Measurements from ENCODE around the gene FOXP3. TPM values are rescaled to one million over a fixed set of nuclear protein-coding genes. Genes with fewer than 3 reads are reported as not detected.

The FOXP3 gene
- total and polyA plus RNA-seq, 2 of the 4 experiments (the other 2 are of a cell fraction) = 0.05 TPM; not detected in 1

DNA sequence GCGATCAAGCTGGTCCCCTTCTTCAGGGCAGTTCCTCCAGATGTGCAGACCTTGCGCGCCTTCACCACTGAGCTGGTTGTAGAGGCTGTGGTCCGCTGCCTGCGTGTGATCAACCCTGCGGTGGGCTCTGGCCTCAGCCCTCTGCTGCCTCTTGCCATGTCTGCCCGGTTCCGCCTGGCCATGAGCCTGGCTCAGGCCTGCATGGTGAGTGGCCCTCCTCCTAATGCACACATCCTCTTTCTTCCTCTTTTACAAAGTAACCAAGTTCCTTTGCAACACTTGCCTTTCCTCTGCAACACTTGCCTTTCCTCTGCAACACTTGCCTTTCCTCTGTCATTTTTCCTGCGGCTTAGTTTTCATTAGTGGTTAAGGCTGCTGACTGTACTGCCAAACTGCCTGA lies 27.4 kb downstream of the FOXP3 start:
- 71% methylated on average over 3 of the region's 9 CpGs; no CpG with 5 or more reads in 1 of the 2 experiments for WGBS, 2 experiments (ENCODE audit: extremely low coverage in 2 of 2, insufficient read length in 1 of 2)

More for the DNA sequence above, 27.4 kb downstream of the FOXP3 start:
- Histone ChIP-seq H3K23ac (ENCODE audit: low read depth, low read length) (no peak overlapping the region), H4K20me1 (ENCODE audit: insufficient read depth, low read length) (no peaks in the 10 kb centered on the region), H3K4me1 (ENCODE audit: control insufficient read depth, insufficient read depth, low read length) (no peaks in the 10 kb centered on the region), H4K91ac (ENCODE audit: insufficient read depth, low read depth, low read length) (no peak overlapping the region), H3K27ac (ENCODE audit: insufficient read depth, low read length) (no peak overlapping the region), H3K9me1 (ENCODE audit: insufficient read depth, low read length) (no peaks in the 10 kb centered on the region), H3K14ac (replicated peaks; ENCODE audit: low read depth, low read length) (no peak overlapping the region), H4K8ac (ENCODE audit: low read depth in 2 of 2, low read length in 2 of 2) (no peak overlapping the region), H2AK5ac (ENCODE audit: low read depth, low read length) (no peak overlapping the region), H3K4me2 (ENCODE audit: low read depth, low read length) (no peak overlapping the region), H4K5ac (ENCODE audit: low read depth, low read length) (no peak overlapping the region), H3K9me3 (ENCODE audit: control insufficient read depth, insufficient read depth, low read length) (no peaks in the 10 kb centered on the region), H3K18ac (ENCODE audit: low read depth, low read length) (no peak overlapping the region), H3K56ac (ENCODE audit: extremely low read depth, insufficient read depth, low read length) (no peak overlapping the region), H2BK5ac (ENCODE audit: low read depth, low read length, poor library complexity, severe bottlenecking) (no peak overlapping the region), H2BK120ac (ENCODE audit: low read depth, low read length) (no peak overlapping the region), H2BK20ac (ENCODE audit: low read depth, low read length) (no peak overlapping the region), H2AFZ (replicated peaks; ENCODE audit: low read length, poor library complexity) (peak overlapping the region; percentile 14), H3K79me1 (ENCODE audit: low read depth in 1 of 2, low read length in 2 of 2) (peaks cover 0 to 3% of the 10 kb centered on the region in 2 experiments; a peak in 1 of 4 replicates), H3K36me3 (ENCODE audit: control insufficient read depth, insufficient read depth, low read length) (no peaks in the 10 kb centered on the region), H2AK9ac (replicated peaks; ENCODE audit: low read depth, low read length, poor library complexity) (peak overlapping the region; percentile 37), H3K4ac (ENCODE audit: low read depth, low read length) (no peak overlapping the region), H3K27me3 (ENCODE audit: control insufficient read depth, insufficient read depth, low read length) (no peaks in the 10 kb centered on the region), H3K9ac (ENCODE audit: low read depth, low read length) (no peak overlapping the region), H2BK15ac (ENCODE audit: low read depth, low read length) (no peak overlapping the region), H3K4me3 (ENCODE audit: insufficient read depth, low read depth, low read length) (no peak overlapping the region)
- ATAC-seq (ENCODE audit: low read depth) = no peak
- no TSS peak for BruUV-seq (replicated peaks)
- dilution Hi-C loops (cut with HindIII; ENCODE audit: low sequenced_read_pairs, unreplicated experiment) (no loop called here), in situ Hi-C loops (cut with MboI; ENCODE audit: low sequenced_read_pairs) (no loop called here), intact Hi-C loops (cut with micrococcal nuclease) (no loop called here)
- ChIA-PET POLR2A (ENCODE audit: unreplicated experiment) (no interaction called here), CTCF (no interaction called here)
- no peak for TF ChIP-seq RFX5 (IDR thresholded peaks at IDR 0.05; ENCODE audit: low read depth, low read length)
- TF ChIP-seq POLR2A (IDR thresholded peaks at IDR 0.05; ENCODE audit: low read depth, low read length) = no peak
- TF ChIP-seq RAD21 (IDR thresholded peaks at IDR 0.05; ENCODE audit: low read length) = no peak
- TF ChIP-seq, protein P1, sequence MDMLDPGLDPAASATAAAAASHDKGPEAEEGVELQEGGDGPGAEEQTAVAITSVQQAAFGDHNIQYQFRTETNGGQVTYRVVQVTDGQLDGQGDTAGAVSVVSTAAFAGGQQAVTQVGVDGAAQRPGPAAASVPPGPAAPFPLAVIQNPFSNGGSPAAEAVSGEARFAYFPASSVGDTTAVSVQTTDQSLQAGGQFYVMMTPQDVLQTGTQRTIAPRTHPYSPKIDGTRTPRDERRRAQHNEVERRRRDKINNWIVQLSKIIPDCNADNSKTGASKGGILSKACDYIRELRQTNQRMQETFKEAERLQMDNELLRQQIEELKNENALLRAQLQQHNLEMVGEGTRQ (IDR thresholded peaks at IDR 0.05; ENCODE audit: low read depth, low read length) = no peak
- TF ChIP-seq RCOR1 (IDR thresholded peaks at IDR 0.05; ENCODE audit: insufficient replicate concordance, low read length) = no peak
- TF ChIP-seq, protein P2, sequence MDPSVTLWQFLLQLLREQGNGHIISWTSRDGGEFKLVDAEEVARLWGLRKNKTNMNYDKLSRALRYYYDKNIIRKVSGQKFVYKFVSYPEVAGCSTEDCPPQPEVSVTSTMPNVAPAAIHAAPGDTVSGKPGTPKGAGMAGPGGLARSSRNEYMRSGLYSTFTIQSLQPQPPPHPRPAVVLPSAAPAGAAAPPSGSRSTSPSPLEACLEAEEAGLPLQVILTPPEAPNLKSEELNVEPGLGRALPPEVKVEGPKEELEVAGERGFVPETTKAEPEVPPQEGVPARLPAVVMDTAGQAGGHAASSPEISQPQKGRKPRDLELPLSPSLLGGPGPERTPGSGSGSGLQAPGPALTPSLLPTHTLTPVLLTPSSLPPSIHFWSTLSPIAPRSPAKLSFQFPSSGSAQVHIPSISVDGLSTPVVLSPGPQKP (IDR thresholded peaks at IDR 0.05; ENCODE audit: borderline replicate concordance, low read depth, low read length) = no peak
- DNase-seq = no peak
